GM23248 (cell line): ENCODE measurements around the gene CACNA2D1.

Experiments used
- EZH2 ChIP-seq: fragments of 200-600 bp; sonication (generic); IDR thresholded peaks from 2 replicates; pipeline ENCODE4 v1.6.1; 2018; ENCODE audit warnings: antibody characterized with exemption, mild to moderate bottlenecking; ENCODE audit not compliant: insufficient read depth, poor library complexity, severe bottlenecking
- EZH2phosphoT487 ChIP-seq: fragments of 200-600 bp; sonication (generic); IDR thresholded peaks from 2 replicates; pipeline ENCODE4 v1.6.1; 2018; ENCODE audit warnings: antibody characterized with exemption, moderate library complexity, mild to moderate bottlenecking, low read depth; ENCODE audit not compliant: insufficient read depth

DNA sequence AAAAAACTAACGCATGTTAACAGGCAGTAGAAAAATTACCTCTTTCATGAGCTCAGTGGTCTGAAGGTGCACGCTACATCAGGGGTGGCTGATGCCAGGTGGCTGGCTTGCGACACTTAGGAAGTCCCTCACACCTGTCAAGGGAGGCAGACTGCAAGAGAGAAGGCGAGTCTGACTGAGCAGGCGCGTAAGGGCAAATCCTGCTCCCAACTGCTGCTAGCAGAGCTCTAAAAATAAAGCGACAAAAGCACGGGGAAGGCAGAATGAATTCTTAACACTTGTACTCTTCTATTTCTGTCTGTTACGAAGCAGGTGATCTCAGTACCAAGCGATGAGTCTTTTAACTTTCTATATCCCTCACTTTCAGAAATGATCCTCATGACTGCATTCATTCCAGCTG lies 33.1 kb downstream of the CACNA2D1 start:
- TF ChIP-seq EZH2phosphoT487 (no peak), EZH2 (no peak)
